Measurements from ENCODE around the gene WDR86.

Gene WDR86

GRCh38 chr7:151378011-151378410 is 31.8 kb downstream of the WDR86 start:
- no peak for DNase-seq

- DNase-seq, result no peak
Measured at GRCh38 chr7:151377406-151377805, 32.4 kb downstream of the WDR86 start.

GRCh38 chr7:151376218-151376902 is 33.5 kb downstream of the WDR86 start:
- DNase-seq, result no peak

GRCh38 chr7:151375530-151376217 is 34.2 kb downstream of the WDR86 start:
- no peak for DNase-seq

- no peak for DNase-seq
Measured at GRCh38 chr7:151374726-151375125, 35.1 kb downstream of the WDR86 start.

- no peak for DNase-seq
Measured at GRCh38 chr7:151374139-151374538, 35.7 kb downstream of the WDR86 start.

GRCh38 chr7:151373599-151373998 is 36.2 kb downstream of the WDR86 start:
- no peak for DNase-seq

- DNase-seq, result no peak
Measured at GRCh38 chr7:151372612-151373265, 37.1 kb downstream of the WDR86 start.

GRCh38 chr7:151371266-151371665 is 38.6 kb downstream of the WDR86 start:
- no peak for DNase-seq

- peak; percentile 67 for DNase-seq
Measured at GRCh38 chr7:151368136-151368571, 41.7 kb downstream of the WDR86 start.

GRCh38 chr7:151367284-151367683 is 42.6 kb downstream of the WDR86 start:
- DNase-seq, result no peak

GRCh38 chr7:151366880-151367222 is 43.0 kb downstream of the WDR86 start:
- no peak for DNase-seq

- DNase-seq, result no peak
Measured at GRCh38 chr7:151366166-151366879, 43.5 kb downstream of the WDR86 start.

GRCh38 chr7:151363182-151363581 is 46.7 kb downstream of the WDR86 start:
- DNase-seq, result no peak

- DNase-seq, result no peak
Measured at GRCh38 chr7:151361193-151361959, 48.5 kb downstream of the WDR86 start.

- no peak for DNase-seq
Measured at GRCh38 chr7:151352512-151352911, 57.3 kb downstream of the WDR86 start.

GRCh38 chr7:151351967-151352366 is 57.9 kb downstream of the WDR86 start:
- no peak for DNase-seq

GRCh38 chr7:151351027-151351426 is 58.8 kb downstream of the WDR86 start:
- no peak for DNase-seq

GRCh38 chr7:151349507-151349853 is 60.4 kb downstream of the WDR86 start:
- no peak for DNase-seq

GRCh38 chr7:151348970-151349369 is 60.9 kb downstream of the WDR86 start:
- no peak for DNase-seq

GRCh38 chr7:151347200-151347599 is 62.6 kb downstream of the WDR86 start:
- no peak for DNase-seq

- DNase-seq, result no peak
Measured at GRCh38 chr7:151346470-151346769, 63.4 kb downstream of the WDR86 start.
